Skeletal muscle tissue (tissue), 5 donors: ENCODE results near the gene PAOX. TPM values are rescaled to one million over a fixed set of nuclear protein-coding genes. Genes with fewer than 3 reads are reported as not detected.
"Not testable (repeated sequence)": the region's sequence is repeated elsewhere in the genome, so short reads cannot be mapped to it uniquely, and the experiment has no call there.

Source experiments
- H3K27ac ChIP-seq: one replicate; pipeline ENCODE4 v1.7.0; 2013; ENCODE audit warnings: mild to moderate bottlenecking, low read depth, low read length, inconsistent platforms
- H3K27me3 ChIP-seq, 3 donors: one replicate each; pipeline ENCODE4 v1.7.0; 2013; ENCODE audit warnings: low read length in 3 of 3; ENCODE audit not compliant: control insufficient read depth in 3 of 3, insufficient read depth in 3 of 3
- H3K36me3 ChIP-seq, 3 donors: one replicate each; pipeline ENCODE4 v1.7.0; 2013; ENCODE audit warnings: low read length in 3 of 3; ENCODE audit not compliant: control insufficient read depth in 3 of 3, insufficient read depth in 3 of 3
- H3K4me1 ChIP-seq, 3 donors: one replicate each; pipeline ENCODE4 v1.7.0; 2013; ENCODE audit warnings: low read length in 3 of 3, mild to moderate bottlenecking in 3 of 3; ENCODE audit not compliant: control insufficient read depth in 3 of 3, insufficient read depth in 3 of 3
- H3K4me3 ChIP-seq, 3 donors: one replicate each; pipeline ENCODE4 v1.7.0; 2013; ENCODE audit warnings: low read length in 3 of 3
- H3K9ac ChIP-seq, 3 donors: one replicate each; pipeline ENCODE4 v1.7.0; 2013; ENCODE audit warnings: low read length in 3 of 3, mild to moderate bottlenecking in 3 of 3, moderate library complexity in 2 of 3, low read depth in 1 of 3
- H3K9me3 ChIP-seq, 3 donors: one replicate each; pipeline ENCODE4 v1.7.0; 2013; ENCODE audit warnings: low read length in 3 of 3; ENCODE audit not compliant: control insufficient read depth in 3 of 3
- small RNA-seq: library from RNA; depleted of rRNA; stranded (forward); fragments of <200 nt; gene quantifications from one replicate; pipeline ENCODE3, GENCODE V24; 2014
- total RNA-seq: library from RNA; depleted of rRNA; stranded (reverse); fragments of >200 nt; gene quantifications from one replicate; pipeline ENCODE4 v1.2.3, GENCODE V29; 2014
- donor health status: Osteomylitis.

Gene PAOX
- total RNA-seq, 1 donor from 2014 or later = 7.3 TPM

DNA sequence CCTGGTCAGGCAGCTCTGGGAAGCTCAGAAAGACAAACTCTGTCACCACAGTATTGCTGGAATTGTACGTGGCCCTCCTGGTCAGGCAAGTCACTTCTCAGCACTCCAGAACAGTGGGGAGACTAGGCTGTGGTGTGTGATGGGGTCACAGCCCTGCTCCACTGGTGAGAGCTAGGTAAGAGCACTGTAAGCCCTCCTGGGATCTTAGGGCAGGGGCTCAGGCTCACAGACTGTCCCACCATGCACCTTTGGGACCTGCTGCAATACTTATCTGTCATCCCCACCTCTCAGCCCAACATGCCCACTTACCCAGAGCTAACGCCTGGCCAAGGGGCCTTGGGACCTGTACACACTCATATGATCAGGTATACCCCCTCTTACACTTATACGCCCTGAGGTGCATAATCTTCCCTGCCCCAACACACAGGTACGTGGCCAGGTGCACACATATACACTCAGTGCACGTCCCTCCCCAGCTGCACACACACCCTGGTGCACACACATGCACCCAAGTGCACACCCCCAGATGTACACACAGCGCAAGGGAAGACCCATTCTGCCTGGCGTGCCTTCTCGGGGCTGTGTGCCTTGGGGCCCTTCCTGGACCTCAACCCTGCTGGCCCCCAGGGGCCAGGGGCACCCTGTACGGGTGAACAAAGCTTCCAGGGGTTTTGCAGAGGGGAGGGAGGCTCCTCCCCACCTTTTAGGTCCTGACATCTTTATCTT is 53.0 kb downstream of the PAOX start:
- H3K4me1 ChIP-seq, H3K27me3 ChIP-seq, H3K4me3 ChIP-seq, H3K27ac ChIP-seq, H3K36me3 ChIP-seq, H3K9me3 ChIP-seq, H3K9ac ChIP-seq: not testable (repeated sequence)

DNA sequence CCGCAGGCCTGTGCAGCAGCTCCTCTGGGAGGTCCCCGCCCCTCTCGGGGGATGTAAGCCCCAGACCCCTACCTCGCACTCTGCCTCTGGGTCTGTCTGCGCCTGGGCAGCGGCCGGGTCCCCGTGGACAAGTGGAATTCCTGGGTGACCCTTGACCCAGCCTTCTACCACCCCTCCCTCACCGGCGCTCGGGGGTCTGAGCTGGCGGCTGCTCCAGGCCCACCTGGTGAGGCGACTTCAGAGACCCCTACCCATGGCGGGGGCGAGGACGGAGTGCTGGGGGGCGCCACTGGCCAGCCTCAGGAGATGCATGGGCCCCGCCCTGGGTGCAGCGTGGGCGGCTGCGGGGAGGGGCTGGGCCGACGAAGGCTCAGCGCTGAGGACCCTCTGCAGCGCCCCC is 53.7 kb downstream of the PAOX start:
- H3K9me3 ChIP-seq, H3K27ac ChIP-seq, H3K4me1 ChIP-seq, H3K9ac ChIP-seq, H3K36me3 ChIP-seq, H3K4me3 ChIP-seq, H3K27me3 ChIP-seq: not testable (repeated sequence)

DNA sequence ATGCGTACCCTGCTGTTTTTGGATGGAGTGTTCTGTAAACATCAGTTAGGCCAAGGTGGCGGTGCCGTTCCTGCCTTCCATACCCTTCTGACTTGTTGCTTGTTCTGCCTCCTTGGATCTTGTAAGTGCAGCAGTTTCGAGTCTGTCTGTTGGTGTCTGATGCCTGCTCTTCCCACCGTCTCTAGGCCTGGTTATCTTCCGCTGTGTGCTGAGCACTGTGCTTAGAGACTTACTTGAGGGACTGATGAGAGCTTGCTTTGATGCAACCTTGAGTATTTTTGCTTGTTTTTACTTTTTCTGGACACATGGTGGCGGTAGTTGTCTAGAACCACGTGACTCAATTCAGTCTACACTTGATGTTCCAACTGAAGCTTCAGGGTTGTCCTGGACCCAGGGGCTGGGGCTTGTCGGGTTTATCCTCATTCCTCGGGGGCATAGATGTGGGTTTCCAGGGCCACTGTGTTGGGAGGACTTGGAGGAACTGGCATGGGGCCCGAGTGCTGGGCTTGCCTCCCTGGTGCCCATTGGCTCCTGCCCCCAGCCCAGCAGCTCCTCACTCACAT is 59.7 kb downstream of the PAOX start:
- Histone ChIP-seq H3K27me3 (peaks cover 0 to 4% (median 0%) of the 10 kb centered on the region in 3 donors), H3K4me3 (no peak overlapping the region), H3K27ac (no peak overlapping the region), H3K9me3 (no peaks in the 10 kb centered on the region), H3K4me1 (no peaks in the 10 kb centered on the region), H3K9ac (no peak overlapping the region), H3K36me3 (peaks cover 0 to 7% (median 2%) of the 10 kb centered on the region in 3 donors)

DNA sequence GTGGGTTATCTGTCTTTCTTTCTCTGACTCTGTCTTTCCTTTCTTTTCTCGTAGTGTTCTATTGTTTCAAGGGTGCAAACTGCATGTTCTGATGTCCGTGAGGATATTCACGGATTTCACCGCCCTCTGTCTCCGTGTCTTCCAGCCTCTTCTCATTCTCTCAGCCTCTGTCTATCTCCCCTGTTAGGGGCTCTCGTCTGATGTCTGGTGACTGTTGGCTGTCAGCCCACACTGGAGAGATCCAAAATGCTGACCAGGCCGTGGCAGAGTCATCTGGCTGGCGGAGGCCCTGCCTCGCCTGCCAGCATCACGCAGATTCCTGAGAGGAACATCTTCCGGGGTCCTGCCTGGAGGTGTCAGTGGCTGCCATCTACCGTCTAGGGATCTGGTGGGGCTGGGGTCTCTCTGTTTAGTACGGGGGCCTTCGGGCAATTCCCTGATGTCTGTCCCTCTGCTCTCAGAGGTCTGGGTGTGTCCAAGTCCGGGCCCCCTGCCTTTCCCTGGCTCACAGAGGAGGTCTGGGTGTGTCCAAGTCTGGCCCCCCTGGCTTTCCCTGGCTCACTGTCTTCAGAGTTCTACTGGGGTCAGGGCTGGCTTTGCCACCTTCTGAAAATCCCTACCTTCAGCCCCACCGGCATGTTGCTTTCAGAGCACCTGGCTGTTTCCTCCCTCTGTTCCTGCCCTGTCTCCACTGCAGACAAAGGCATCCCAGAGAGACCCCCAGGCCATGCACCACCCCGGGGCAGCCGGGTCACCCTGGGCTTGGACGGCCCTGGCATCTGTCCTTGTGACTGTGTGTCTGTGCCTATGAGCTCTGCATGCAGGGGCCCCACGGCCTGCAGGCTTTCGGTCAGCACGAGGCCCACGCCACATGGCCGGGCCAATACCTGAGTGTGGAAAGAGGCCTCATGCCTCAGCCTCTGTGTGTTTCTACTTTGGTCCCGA is 60.7 kb downstream of the PAOX start:
- H3K27ac ChIP-seq = no peak overlapping the region
- H3K9ac ChIP-seq = no peak overlapping the region
- no peaks in the 10 kb centered on the region for H3K4me1 ChIP-seq
- peaks cover 0 to 6% (median 4%) of the 10 kb centered on the region in 3 donors for H3K27me3 ChIP-seq
- H3K9me3 ChIP-seq = no peaks in the 10 kb centered on the region
- H3K36me3 ChIP-seq = peaks cover 0 to 7% (median 2%) of the 10 kb centered on the region in 3 donors
- H3K4me3 ChIP-seq = no peak overlapping the region

DNA sequence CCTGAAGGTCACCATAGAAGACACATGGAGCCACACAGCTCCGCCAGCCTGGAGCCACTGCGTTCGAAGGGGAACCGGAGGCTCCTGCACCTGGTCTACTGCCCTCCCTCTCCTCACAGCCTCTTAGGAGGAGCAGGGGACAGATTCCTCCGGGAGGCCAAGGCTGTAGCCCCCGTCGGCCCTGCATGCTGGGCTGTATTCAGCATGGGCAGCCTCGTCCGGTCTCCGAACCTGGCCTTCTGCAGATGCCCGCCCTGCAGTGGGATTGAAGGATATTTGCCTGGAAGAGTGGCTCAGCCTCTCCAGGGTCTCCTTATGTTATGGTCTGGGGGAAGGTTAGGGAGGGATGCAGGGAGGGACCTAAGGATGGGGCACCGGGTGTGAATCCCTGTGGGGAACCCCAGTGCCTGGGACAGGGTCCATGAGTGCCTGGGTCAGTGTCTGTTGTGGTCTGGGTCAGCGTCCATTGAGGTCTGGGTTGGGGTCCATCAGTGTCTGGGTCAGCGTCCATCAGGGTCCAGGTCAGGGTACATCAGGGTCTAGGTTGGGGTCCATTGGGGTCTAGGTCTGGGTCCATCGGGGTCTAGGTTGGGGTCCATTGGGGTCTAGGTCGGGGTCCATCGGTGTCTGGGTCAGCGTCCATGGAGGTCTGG is 61.7 kb downstream of the PAOX start:
- Histone ChIP-seq H3K4me3 (no peak overlapping the region), H3K9me3 (no peaks in the 10 kb centered on the region), H3K9ac (no peak overlapping the region), H3K27ac (no peak overlapping the region), H3K4me1 (no peaks in the 10 kb centered on the region), H3K27me3 (peaks cover 0 to 8% (median 4%) of the 10 kb centered on the region in 3 donors), H3K36me3 (peaks cover 0 to 7% (median 2%) of the 10 kb centered on the region in 3 donors)

Small RNA genes lying within 50 kb of the gene (small RNA-seq; reads per million reads assigned to genes)
- gene AL360181.4 (not detected), gene BANF1P2 (not detected), gene MIR3944 (not detected)

Other genes with a start within 250 kb of the PAOX start
- 0.52 TPM for gene KNDC1, start 219.0 kb upstream of the PAOX start, total RNA-seq
- not detected for gene UTF1, start 149.0 kb upstream of the PAOX start, total RNA-seq
- not detected for gene VENTX, start 141.4 kb upstream of the PAOX start, total RNA-seq
- 2.6 TPM for gene ADAM8, start 102.4 kb upstream of the PAOX start, total RNA-seq
- gene TUBGCP2, start 70.4 kb upstream of the PAOX start, total RNA-seq = 39.7 TPM
- gene ZNF511, start 70.3 kb upstream of the PAOX start, total RNA-seq = 30.3 TPM
- gene CALY, start 42.4 kb upstream of the PAOX start, total RNA-seq = not detected
- gene PRAP1, start 31.9 kb upstream of the PAOX start, total RNA-seq = not detected
- gene FUOM, start 21.2 kb upstream of the PAOX start, total RNA-seq = 9.4 TPM
- gene ECHS1, start 5.9 kb upstream of the PAOX start, total RNA-seq = 76.7 TPM
- 21.9 TPM for gene MTG1, start 14.9 kb downstream of the PAOX start, total RNA-seq
- 0.52 TPM for gene SPRN, start 45.4 kb downstream of the PAOX start, total RNA-seq
- 1.6 TPM for gene SCART1, start 74.7 kb downstream of the PAOX start, total RNA-seq
- 1.0 TPM for gene CYP2E1, start 148.1 kb downstream of the PAOX start, total RNA-seq
- gene SYCE1, start 186.3 kb downstream of the PAOX start, total RNA-seq = not detected
- not detected for gene FRG2B, start 247.5 kb downstream of the PAOX start, total RNA-seq